ENCODE results near the gene PTGER1. TPM values are rescaled to one million over a fixed set of nuclear protein-coding genes. Genes with fewer than 3 reads are reported as not detected.

PTGER1 gene
- total and polyA plus RNA-seq, 2 of the 13 experiments (the other 11 are each of a cell fraction or from before 2014, with no cell fraction given) = 0.13 TPM; not detected in 1

GRCh38 chr19:14517840-14518505, 42.8 kb upstream of the PTGER1 start, which contains the start of gene DNAJB1 (continued):
- no peak for TF ChIP-seq ZNF646 (CRISPR knock-in tag; IDR thresholded peaks at IDR 0.05)
- no peak for TF ChIP-seq ZNF784 (CRISPR knock-in tag; IDR thresholded peaks at IDR 0.05; ENCODE audit: borderline replicate concordance)
- no peak; the same call in 1 of the 2 replicates for TF ChIP-seq ZNF580 (CRISPR knock-in tag; IDR thresholded peaks at IDR 0.05; ENCODE audit: borderline replicate concordance, low read depth)
- peak; percentile 41; the same call in 1 of the 2 replicates for TF ChIP-seq THAP7 (CRISPR knock-in tag; IDR thresholded peaks at IDR 0.05)
- TF ChIP-seq KMT2A (CRISPR knock-in tag; IDR thresholded peaks at IDR 0.05) = no peak
- TF ChIP-seq TBX2 (CRISPR knock-in tag; IDR thresholded peaks at IDR 0.05; ENCODE audit: borderline replicate concordance) = peak; percentile 73
- TF ChIP-seq FUBP1 (CRISPR knock-in tag; IDR thresholded peaks at IDR 0.05; ENCODE audit: borderline replicate concordance) = no peak
- no peak for TF ChIP-seq ZNF879 (CRISPR knock-in tag; IDR thresholded peaks at IDR 0.05)
- TF ChIP-seq FOXO1 (CRISPR knock-in tag; IDR thresholded peaks at IDR 0.05) = peak; percentile 38
- peak; percentile 55; the same call in 1 of the 2 replicates for TF ChIP-seq SATB2 (CRISPR knock-in tag; IDR thresholded peaks at IDR 0.05)
- TF ChIP-seq PHF21A (CRISPR knock-in tag; IDR thresholded peaks at IDR 0.05) = no peak
- peak; percentile 69; the same call in 1 of the 2 replicates for TF ChIP-seq SIN3A (IDR thresholded peaks at IDR 0.05; ENCODE audit: borderline replicate concordance, low read depth, low read length)
- TF ChIP-seq ZNF335 (CRISPR knock-in tag; IDR thresholded peaks at IDR 0.05) = no peak
- no peak for TF ChIP-seq ZKSCAN1 (IDR thresholded peaks at IDR 0.05; ENCODE audit: low read length)
- no peak for TF ChIP-seq RCOR2 (CRISPR knock-in tag; IDR thresholded peaks at IDR 0.05)
- TF ChIP-seq ZNF792 (CRISPR knock-in tag; IDR thresholded peaks at IDR 0.05) = no peak; the same call in 1 of the 2 replicates
- TF ChIP-seq RFXANK (CRISPR knock-in tag; IDR thresholded peaks at IDR 0.05) = no peak
- TF ChIP-seq ZNF460 (CRISPR knock-in tag; IDR thresholded peaks at IDR 0.05; ENCODE audit: borderline replicate concordance) = no peak
- 0 out of 2 replicates have a peak, but pooled peaks have one; percentile 62 for TF ChIP-seq ATF5 (CRISPR knock-in tag; IDR thresholded peaks at IDR 0.05; ENCODE audit: low read depth)
